Fibroblast of the aortic adventitia (primary cell): ENCODE results near the gene GLRX5. TPM values are rescaled to one million over a fixed set of nuclear protein-coding genes. Genes with fewer than 3 reads are reported as not detected.

Source experiments
- DNase-seq: peaks from one replicate; pipeline ENCODE4 v3.0.0-alpha.2; 2010; ENCODE audit warnings: low read depth
- H3K4me3 ChIP-seq: 2 replicates; pipeline ENCODE4 v1.5.1; 2011; ENCODE audit warnings: low read depth, mild to moderate bottlenecking, control low read depth, low read length, moderate library complexity
- CTCF ChIP-seq: IDR thresholded peaks from 2 replicates; pipeline ENCODE4 v1.5.1; 2011; ENCODE audit warnings: mild to moderate bottlenecking, low read length, control low read depth, inconsistent platforms; ENCODE audit not compliant: insufficient read depth
- total RNA-seq: library from RNA; depleted of rRNA; stranded (reverse); fragments of >200 nt; gene quantifications from 2 replicates; pipeline ENCODE4 v1.2.3, GENCODE V29; 2012; ENCODE audit warnings: low replicate concordance

GLRX5 gene
- total RNA-seq, 1 donor = 47.2 TPM

- no peak for DNase-seq
- TF ChIP-seq CTCF = no peak
- H3K4me3 ChIP-seq = no peak overlapping the region
Measured at GRCh38 chr14:95541346-95541745, 6.5 kb downstream of the GLRX5 start.

- TF ChIP-seq CTCF = no peak
Measured at GRCh38 chr14:95541932-95542930, 7.4 kb downstream of the GLRX5 start.

GRCh38 chr14:95543021-95543420, 8.2 kb downstream of the GLRX5 start:
- no peak for TF ChIP-seq CTCF
- no peak for DNase-seq
- no peak overlapping the region for H3K4me3 ChIP-seq

More at GRCh38 chr14:95541932-95542930, 7.4 kb downstream of the GLRX5 start:
- H3K4me3 ChIP-seq = no peak overlapping the region
- no peak for DNase-seq

- no peak for DNase-seq
- no peak for TF ChIP-seq CTCF
Measured at GRCh38 chr14:95544588-95544987, 9.7 kb downstream of the GLRX5 start.

GRCh38 chr14:95545515-95546168, 10.8 kb downstream of the GLRX5 start:
- TF ChIP-seq CTCF = no peak
- DNase-seq = peak; percentile 85
- no peak overlapping the region for H3K4me3 ChIP-seq

More at GRCh38 chr14:95544588-95544987, 9.7 kb downstream of the GLRX5 start:
- no peak overlapping the region for H3K4me3 ChIP-seq

GRCh38 chr14:95547272-95547625, 12.4 kb downstream of the GLRX5 start:
- H3K4me3 ChIP-seq = no peak overlapping the region
- DNase-seq = no peak
- TF ChIP-seq CTCF = no peak
